ENCODE measurements around the gene CIAO3.

The CIAO3 gene

DNA sequence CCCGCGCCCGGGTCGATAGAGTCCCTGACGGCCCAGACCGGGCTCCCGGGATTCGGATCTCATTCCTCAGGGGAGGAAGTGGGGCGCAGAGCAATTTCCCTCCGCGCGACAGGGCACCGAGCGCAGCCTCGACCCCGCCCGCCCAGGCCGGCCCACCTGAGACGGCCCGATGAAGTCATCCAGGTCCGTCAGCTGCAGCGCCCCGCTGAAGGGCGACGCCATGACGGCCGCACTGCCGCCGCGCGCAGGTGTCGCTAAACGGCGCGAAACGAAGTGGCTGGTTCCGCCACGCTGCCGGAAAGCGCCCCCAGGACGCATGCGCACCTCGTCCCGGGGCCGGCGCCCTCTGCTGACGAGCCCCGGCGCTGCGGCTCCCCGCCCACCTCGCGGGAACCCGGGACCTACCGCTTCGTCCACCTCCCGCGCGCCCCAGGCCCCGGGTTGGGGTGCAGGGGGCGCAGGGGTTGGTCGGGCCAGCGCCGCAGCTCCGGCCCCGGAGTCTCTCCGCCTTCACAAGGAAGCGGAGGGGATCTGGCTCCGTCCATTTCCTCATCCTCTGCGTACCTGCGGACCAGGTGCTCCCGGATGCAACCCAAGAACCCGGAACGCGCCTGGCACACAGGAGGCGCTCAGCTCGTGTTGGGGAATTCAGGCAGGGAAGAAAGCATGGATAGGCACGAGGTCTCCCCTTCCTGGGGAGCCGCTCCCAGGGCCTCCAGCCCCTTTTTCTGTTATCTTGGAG lies at the start of gene CIAO3:
Gene CIAO3, minus strand, starts transcription at position 234 of the 742 bp plus-strand sequence. Its CDS starts 12 bp downstream, at position 222.
- peak within 1 kb of the TSS; percentile 40 to 84 (median 74) for H3K27ac ChIP-seq
- peaks cover 37 to 60% (median 52%) of the 10 kb centered on the region in 10 experiments for H3K4me1 ChIP-seq
- peak within 1 kb of the TSS; percentile 71 to 98 (median 91) for H3K4me3 ChIP-seq
- peak within 1 kb of the TSS; percentile 87 to 100 (median 99) for H3K4me2 ChIP-seq
- no peaks in the 10 kb centered on the region for H3K27me3 ChIP-seq
- peak within 1 kb of the TSS; percentile 81 to 92 (median 87) for H3K9ac ChIP-seq
- H4K20me1 ChIP-seq: peaks cover 0 to 11% (median 0%) of the 10 kb centered on the region in 11 experiments; a peak in 2 of 22 replicates
- H3K9me3 ChIP-seq (replicated peaks in 1 of 11): no peaks in the 10 kb centered on the region
- no peak for TF ChIP-seq Cebpa-rat (IDR thresholded peaks at IDR 0.05)
- peaks cover under 1 to 21% (median 13%) of the 10 kb centered on the region in 11 experiments; a peak in 17 of 22 replicates for H3K36me3 ChIP-seq

- H3K4me1 ChIP-seq: peaks cover 31 to 44% (median 38%) of the 10 kb centered on the region in 10 experiments
- H3K36me3 ChIP-seq: peaks cover 10 to 80% (median 59%) of the 10 kb centered on the region in 11 experiments; a peak in 21 of 22 replicates
- H3K4me3 ChIP-seq: peak overlapping the region in 3 of 10 experiments; percentile 73 to 94 (median 92); a peak in 2 of 20 replicates
- H3K27ac ChIP-seq: no peak overlapping the region
- H3K9me3 ChIP-seq (replicated peaks in 1 of 11): no peaks in the 10 kb centered on the region
- peak overlapping the region in 10 of 11 experiments; percentile 75 to 90 (median 87); a peak in 11 of 22 replicates for H3K9ac ChIP-seq
- peaks cover 4 to 93% (median 54%) of the 10 kb centered on the region in 11 experiments; a peak in 21 of 22 replicates for H4K20me1 ChIP-seq
- no peak for TF ChIP-seq Cebpa-rat (IDR thresholded peaks at IDR 0.05)
- H3K4me2 ChIP-seq: peak overlapping the region in 9 of 11 experiments; percentile 83 to 100 (median 99); a peak in 15 of 22 replicates
- H3K27me3 ChIP-seq: no peaks in the 10 kb centered on the region
Observed at GRCh38 chr16:790086-790485, 49.3 kb upstream of the CIAO3 start.

DNA sequence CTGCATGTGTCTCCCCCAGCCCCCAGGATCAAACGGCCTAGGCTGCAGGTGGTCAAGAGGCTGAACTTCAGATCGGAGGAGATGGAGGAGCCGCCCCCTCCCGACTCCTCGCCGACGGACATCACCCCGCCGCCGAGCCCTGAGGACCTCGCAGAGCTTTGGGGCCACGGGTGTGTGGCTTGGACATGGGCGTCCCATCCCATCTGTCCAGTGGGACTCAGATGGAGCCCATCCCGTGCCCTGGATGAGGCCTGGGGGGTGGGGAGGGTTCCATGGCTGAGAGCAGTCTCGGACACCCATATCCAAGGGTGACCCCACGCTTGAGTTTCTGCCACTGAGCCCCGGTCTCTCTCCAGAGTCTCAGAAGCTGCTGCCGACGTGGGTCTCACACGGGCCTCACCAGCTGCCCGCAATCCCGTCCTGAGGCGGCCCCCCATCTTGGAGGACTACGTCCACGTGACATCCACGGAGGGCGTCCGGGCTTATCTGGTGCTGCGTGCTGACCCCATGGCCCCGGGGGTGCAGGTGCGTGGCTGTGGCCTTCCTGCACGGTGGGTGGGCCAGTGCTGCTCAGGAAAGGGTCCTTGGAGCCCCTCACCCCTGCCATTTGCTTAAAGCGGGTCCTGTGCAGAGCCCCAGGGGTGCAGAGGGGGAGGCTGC lies 48.5 kb upstream of the CIAO3 start:
- peaks cover 31 to 49% (median 41%) of the 10 kb centered on the region in 10 experiments for H3K4me1 ChIP-seq
- peaks cover 6 to 94% (median 62%) of the 10 kb centered on the region in 11 experiments; a peak in 21 of 22 replicates for H4K20me1 ChIP-seq
- peaks cover 10 to 80% (median 60%) of the 10 kb centered on the region in 11 experiments; a peak in 21 of 22 replicates for H3K36me3 ChIP-seq
- H3K4me3 ChIP-seq: peak overlapping the region; percentile 67 to 100 (median 84)
- peak overlapping the region; percentile 75 to 90 (median 87) for H3K9ac ChIP-seq
- no peaks in the 10 kb centered on the region for H3K27me3 ChIP-seq
- TF ChIP-seq Cebpa-rat (IDR thresholded peaks at IDR 0.05): no peak
- H3K4me2 ChIP-seq: peak overlapping the region; percentile 83 to 100 (median 99)
- peak overlapping the region in 9 of 11 experiments; percentile 61 to 80 (median 77); a peak in 18 of 22 replicates for H3K27ac ChIP-seq
- no peaks in the 10 kb centered on the region for H3K9me3 ChIP-seq (replicated peaks in 1 of 11)

DNA sequence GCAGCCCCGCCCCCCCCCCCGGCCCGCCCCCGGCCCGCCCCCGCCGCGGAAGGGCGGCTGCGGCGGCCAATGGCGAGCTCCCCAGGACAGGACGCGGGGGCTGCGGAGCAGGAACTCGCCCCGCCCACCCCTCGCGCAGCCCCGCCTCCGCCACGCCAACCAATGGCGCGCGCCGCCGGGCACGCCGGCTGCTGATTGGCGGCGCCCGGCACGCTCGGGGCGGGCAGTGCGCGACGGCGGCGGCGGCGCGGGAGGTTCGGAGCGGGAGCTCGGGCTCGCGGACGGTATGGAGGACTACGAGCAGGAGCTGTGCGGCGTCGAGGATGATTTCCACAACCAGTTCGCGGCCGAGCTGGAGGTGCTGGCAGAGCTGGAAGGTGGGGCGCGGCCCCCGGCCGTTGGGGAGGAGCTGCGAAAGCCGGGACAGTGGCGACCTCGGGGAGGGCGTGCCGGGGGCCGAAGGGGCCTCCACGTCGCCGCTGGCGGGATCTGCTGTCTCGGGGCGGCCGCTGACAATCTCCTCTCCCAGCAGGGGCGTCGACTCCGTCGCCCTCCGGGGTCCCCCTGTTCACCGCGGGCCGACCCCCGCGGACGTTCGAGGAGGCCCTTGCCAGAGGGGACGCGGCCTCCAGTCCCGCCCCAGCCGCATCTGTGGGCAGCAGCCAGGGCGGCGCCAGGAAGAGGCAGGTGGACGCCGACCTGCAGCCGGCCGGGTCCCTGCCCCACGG lies 47.8 kb upstream of the CIAO3 start, which contains the start of gene CHTF18:
Gene CHTF18, plus strand, starts transcription at position 222 of the 728 bp plus-strand sequence. Its CDS starts 65 bp downstream, at position 287.
- Histone ChIP-seq H3K4me3 (peak within 1 kb of the TSS; percentile 87 to 100 (median 97)), H4K20me1 (peaks cover 6 to 94% (median 67%) of the 10 kb centered on the region in 11 experiments; a peak in 21 of 22 replicates), H3K4me1 (peaks cover 31 to 54% (median 45%) of the 10 kb centered on the region in 10 experiments), H3K9ac (peak within 1 kb of the TSS; percentile 88 to 97 (median 92)), H3K36me3 (peaks cover 10 to 73% (median 59%) of the 10 kb centered on the region in 11 experiments; a peak in 21 of 22 replicates), H3K27ac (peak within 1 kb of the TSS; percentile 72 to 86 (median 80)), H3K9me3 (replicated peaks in 1 of 11) (no peaks in the 10 kb centered on the region), H3K4me2 (peak within 1 kb of the TSS; percentile 92 to 100 (median 99)), H3K27me3 (no peaks in the 10 kb centered on the region)
- no peak for TF ChIP-seq Cebpa-rat (IDR thresholded peaks at IDR 0.05)

DNA sequence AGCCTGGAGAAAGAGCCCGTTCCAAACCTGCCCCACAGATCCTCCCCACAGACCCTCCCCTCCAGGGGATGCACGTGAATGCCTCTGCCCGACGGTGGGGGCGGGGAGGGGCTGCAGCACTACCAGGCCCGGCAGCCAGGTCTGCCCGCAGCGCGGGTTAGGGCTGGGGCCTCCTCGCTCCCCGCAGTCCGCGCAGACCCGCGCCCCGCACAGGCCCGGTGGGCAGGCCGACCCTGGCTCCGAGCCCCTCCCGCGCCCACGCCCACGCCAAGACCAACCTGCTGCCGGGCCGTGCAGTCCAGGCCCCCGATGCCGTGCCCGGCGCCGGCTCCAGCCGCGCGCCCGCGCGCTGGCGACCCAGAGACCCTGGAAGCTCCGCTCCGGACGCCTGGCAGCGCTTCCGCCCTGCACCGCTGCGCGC lies 47.2 kb upstream of the CIAO3 start, which contains the start of gene RPUSD1:
Gene RPUSD1, minus strand, starts transcription at position 404 of the 421 bp plus-strand sequence. CDS start 644 bp downstream, outside the sequence.
- peak within 1 kb of the TSS; percentile 88 to 97 (median 92) for H3K9ac ChIP-seq
- H3K27me3 ChIP-seq: peaks cover 0 to 5% (median 0%) of the 10 kb centered on the region in 11 experiments; a peak in 2 of 22 replicates
- H3K4me1 ChIP-seq: peaks cover 31 to 60% (median 51%) of the 10 kb centered on the region in 10 experiments
- no peaks in the 10 kb centered on the region for H3K9me3 ChIP-seq (replicated peaks in 1 of 11)
- H3K4me3 ChIP-seq: peak within 1 kb of the TSS; percentile 87 to 100 (median 97)
- H3K36me3 ChIP-seq: peaks cover 10 to 67% (median 53%) of the 10 kb centered on the region in 11 experiments; a peak in 21 of 22 replicates
- H4K20me1 ChIP-seq: peaks cover 6 to 94% (median 69%) of the 10 kb centered on the region in 11 experiments; a peak in 21 of 22 replicates
- peak within 1 kb of the TSS; percentile 92 to 100 (median 99) for H3K4me2 ChIP-seq
- TF ChIP-seq Cebpa-rat (IDR thresholded peaks at IDR 0.05): no peak
- H3K27ac ChIP-seq: peak within 1 kb of the TSS; percentile 72 to 86 (median 80)

DNA sequence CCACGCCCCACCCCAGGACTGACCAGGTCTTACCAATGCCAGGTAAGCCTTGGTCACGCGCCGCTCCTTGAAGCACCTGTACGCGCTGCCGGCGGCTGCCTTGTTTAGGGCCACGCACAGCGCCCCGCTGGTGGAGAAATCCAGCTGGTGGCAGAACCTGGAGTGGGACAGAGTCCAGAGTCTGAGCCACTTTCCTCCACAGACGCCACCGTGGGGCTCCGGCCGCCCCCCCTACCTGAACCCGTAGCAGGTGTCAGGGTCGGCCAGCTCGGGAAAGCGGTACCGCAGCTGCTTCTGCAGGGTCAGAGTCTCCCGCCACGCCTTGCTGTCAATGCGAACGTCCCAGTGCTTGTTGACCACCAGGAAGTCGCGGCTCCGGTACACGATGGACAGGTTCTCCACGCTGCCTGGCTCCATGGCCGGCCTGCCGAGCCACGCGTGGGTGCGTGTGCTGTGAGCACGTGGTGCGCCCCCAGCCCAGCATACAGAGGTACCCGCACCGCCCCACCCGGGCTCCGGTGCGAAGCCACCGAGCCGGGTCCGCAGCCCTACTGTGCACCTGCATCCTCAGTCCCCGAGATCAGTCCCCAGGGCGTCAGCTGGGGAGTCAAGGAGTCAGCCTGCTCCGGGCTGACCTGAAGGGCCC lies 46.6 kb upstream of the CIAO3 start:
- peaks cover 0 to 9% (median 0%) of the 10 kb centered on the region in 11 experiments; a peak in 2 of 22 replicates for H3K27me3 ChIP-seq

More for the DNA sequence above, 46.6 kb upstream of the CIAO3 start:
- Histone ChIP-seq H3K4me1 (peaks cover 31 to 65% (median 56%) of the 10 kb centered on the region in 10 experiments), H3K9me3 (replicated peaks in 1 of 11) (no peaks in the 10 kb centered on the region), H3K4me2 (peak overlapping the region; percentile 92 to 99 (median 97)), H4K20me1 (peaks cover 6 to 94% (median 72%) of the 10 kb centered on the region in 11 experiments; a peak in 21 of 22 replicates), H3K36me3 (peaks cover 10 to 62% (median 48%) of the 10 kb centered on the region in 11 experiments; a peak in 21 of 22 replicates), H3K9ac (peak overlapping the region; percentile 88 to 97 (median 92)), H3K27ac (peak overlapping the region; percentile 72 to 86 (median 79)), H3K4me3 (peak overlapping the region; percentile 84 to 100 (median 97))
- no peak for TF ChIP-seq Cebpa-rat (IDR thresholded peaks at IDR 0.05)
